H1 (cell line): ENCODE data around the gene PDCD6IP.

Experiments used
- TF ChIP-seq, protein P1 (sequence below), 3 experiments: IDR thresholded peaks; 1 replicate in 2 of 3; 2 replicates in 1 of 3; pipeline versions ENCODE4 v1.5.1 to v1.6.1; 2011; ENCODE audit warnings: low read length in 3 of 3, mild to moderate bottlenecking in 3 of 3, inconsistent platforms in 2 of 3, low read depth in 1 of 3, moderate library complexity in 1 of 3; ENCODE audit not compliant: insufficient read depth in 1 of 3; ENCODE audit errors: control extremely low read depth in 1 of 3
- TF ChIP-seq, protein P2 (sequence below): IDR thresholded peaks from 2 replicates; pipeline ENCODE4 v1.6.1; 2012; ENCODE audit warnings: inconsistent platforms

DNA sequence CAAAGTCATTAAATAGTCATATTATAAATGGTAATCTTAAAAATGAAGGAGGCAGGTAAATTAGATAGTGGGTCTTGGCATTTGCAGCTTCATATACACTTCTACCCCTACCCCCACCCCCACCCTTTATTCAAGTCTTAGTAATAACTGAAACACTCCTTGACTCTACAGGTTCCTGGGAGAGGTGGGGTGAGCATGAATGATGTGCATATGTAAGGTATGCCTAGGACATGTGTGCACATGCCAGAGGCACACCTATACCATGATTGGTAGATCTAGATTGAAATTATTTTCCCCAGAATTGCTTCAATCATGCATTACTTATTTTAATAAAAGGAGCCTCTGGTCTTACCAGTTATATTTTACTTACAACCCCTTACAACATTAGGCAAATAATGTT, 40.1 kb upstream of the PDCD6IP start:
- TF ChIP-seq, protein P1, sequence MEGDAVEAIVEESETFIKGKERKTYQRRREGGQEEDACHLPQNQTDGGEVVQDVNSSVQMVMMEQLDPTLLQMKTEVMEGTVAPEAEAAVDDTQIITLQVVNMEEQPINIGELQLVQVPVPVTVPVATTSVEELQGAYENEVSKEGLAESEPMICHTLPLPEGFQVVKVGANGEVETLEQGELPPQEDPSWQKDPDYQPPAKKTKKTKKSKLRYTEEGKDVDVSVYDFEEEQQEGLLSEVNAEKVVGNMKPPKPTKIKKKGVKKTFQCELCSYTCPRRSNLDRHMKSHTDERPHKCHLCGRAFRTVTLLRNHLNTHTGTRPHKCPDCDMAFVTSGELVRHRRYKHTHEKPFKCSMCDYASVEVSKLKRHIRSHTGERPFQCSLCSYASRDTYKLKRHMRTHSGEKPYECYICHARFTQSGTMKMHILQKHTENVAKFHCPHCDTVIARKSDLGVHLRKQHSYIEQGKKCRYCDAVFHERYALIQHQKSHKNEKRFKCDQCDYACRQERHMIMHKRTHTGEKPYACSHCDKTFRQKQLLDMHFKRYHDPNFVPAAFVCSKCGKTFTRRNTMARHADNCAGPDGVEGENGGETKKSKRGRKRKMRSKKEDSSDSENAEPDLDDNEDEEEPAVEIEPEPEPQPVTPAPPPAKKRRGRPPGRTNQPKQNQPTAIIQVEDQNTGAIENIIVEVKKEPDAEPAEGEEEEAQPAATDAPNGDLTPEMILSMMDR (IDR thresholded peaks at IDR 0.05; ENCODE audit: control extremely low read depth in 1 of 3, insufficient read depth in 1 of 3, low read depth in 1 of 3, low read length in 3 of 3), result no peak
- TF ChIP-seq, protein P2, sequence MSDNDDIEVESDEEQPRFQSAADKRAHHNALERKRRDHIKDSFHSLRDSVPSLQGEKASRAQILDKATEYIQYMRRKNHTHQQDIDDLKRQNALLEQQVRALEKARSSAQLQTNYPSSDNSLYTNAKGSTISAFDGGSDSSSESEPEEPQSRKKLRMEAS, result no peak
